ENCODE data around the gene TSSK1B. TPM values are rescaled to one million over a fixed set of nuclear protein-coding genes. Genes with fewer than 3 reads are reported as not detected.
"Not testable (repeated sequence)": the region's sequence is repeated elsewhere in the genome, so short reads cannot be mapped to it uniquely, and the experiment has no call there.

TSSK1B gene
- total RNA-seq, 1 donor from 2014 or later = 0.78 TPM

DNA sequence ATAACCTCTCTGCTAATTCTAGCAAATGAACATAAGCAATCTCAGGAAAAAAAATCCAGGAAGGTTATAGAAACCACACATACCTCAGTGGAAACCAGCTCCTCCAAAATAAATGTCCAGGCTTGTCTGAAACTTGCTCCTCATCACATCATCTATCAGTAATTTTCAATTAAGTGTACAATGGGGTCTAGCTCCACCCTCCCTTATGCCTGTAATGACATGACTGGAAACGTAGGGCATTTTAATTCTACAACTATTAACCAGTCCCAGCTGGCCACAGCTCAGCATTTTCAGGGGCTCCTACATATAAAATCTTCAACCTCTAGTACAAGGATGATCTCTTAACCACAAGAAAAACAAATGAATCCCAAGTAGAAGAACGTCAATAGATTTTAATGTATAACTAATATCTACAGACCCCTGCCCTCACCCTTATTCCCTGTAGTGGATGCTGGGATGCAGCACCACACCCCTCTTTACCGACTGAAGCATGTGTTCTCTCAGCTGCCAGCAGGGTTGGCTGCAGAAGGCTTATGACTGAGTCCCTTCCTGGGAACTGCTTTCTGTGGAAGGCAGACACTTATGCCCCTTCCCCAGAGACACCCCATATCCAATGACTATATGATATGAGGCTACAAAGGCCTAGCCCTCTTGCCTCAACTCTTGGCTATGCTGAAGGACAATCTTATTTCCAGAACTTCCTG is 6.8 kb downstream of the TSSK1B start:
- DNase-seq (ENCODE audit: low spot score in 2 of 2, unreplicated experiment in 2 of 2) = no peak
- TF ChIP-seq, protein P1, sequence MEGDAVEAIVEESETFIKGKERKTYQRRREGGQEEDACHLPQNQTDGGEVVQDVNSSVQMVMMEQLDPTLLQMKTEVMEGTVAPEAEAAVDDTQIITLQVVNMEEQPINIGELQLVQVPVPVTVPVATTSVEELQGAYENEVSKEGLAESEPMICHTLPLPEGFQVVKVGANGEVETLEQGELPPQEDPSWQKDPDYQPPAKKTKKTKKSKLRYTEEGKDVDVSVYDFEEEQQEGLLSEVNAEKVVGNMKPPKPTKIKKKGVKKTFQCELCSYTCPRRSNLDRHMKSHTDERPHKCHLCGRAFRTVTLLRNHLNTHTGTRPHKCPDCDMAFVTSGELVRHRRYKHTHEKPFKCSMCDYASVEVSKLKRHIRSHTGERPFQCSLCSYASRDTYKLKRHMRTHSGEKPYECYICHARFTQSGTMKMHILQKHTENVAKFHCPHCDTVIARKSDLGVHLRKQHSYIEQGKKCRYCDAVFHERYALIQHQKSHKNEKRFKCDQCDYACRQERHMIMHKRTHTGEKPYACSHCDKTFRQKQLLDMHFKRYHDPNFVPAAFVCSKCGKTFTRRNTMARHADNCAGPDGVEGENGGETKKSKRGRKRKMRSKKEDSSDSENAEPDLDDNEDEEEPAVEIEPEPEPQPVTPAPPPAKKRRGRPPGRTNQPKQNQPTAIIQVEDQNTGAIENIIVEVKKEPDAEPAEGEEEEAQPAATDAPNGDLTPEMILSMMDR (IDR thresholded peaks at IDR 0.05; ENCODE audit: unreplicated experiment) = no peak
- Mint-ChIP-seq H3K9me3 (no peaks in the 10 kb centered on the region), H3K36me3 (no peaks in the 10 kb centered on the region), H3K4me1 (peaks cover 4% of the 10 kb centered on the region), H3K27ac (peak overlapping the region; percentile 39), H3K27me3 (ENCODE audit: low read depth) (no peaks in the 10 kb centered on the region), H3K4me3 (no peak overlapping the region)

DNA sequence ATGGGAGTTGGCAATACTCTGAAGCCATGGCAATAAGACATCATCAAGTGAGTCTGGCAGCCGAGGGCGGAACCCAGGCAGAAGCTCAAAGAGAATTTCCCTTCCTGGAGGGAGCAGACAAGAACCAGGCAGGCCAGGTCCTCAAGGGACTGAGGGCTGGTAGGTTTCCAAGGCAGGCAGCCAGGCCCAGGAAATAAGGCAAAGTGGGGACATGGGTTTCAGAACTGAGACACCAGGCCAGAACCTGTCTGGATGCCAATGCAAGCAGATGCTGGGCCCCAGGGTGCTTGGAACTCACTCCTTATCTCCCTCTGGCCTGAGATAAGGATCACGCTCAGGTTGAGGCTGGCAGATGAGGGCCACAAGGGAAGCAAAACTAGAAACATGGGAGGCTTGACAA is 8.9 kb downstream of the TSSK1B start:
- no peak for DNase-seq (ENCODE audit: low spot score in 2 of 2, unreplicated experiment in 2 of 2)
- Mint-ChIP-seq H3K27me3 (ENCODE audit: low read depth) (no peaks in the 10 kb centered on the region), H3K36me3 (no peaks in the 10 kb centered on the region), H3K4me1 (peaks cover 4% of the 10 kb centered on the region), H3K9me3 (no peaks in the 10 kb centered on the region), H3K27ac (no peak overlapping the region), H3K4me3 (no peak overlapping the region)
- TF ChIP-seq, protein P1 (IDR thresholded peaks at IDR 0.05; ENCODE audit: unreplicated experiment) = no peak

DNA sequence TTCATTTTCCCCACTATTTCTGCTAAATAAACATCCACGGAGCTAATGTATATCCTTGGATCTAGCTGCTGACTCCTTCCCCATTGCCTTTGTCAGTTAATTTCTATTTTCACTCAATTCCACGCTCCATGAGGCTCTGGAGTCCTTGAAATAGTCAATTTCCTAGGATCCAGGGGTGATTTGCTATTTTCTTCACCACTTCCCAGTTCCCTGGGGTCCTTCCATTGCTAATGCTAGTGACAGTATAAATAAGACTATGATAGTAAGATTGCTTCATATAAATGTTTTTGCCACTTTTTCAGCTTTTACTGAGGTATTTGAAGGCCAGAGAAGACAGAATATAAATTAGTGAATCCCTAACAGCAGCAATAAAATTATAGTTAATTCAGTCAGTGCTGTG is 13.1 kb downstream of the TSSK1B start:
- Mint-ChIP-seq H3K9me3 (no peaks in the 10 kb centered on the region), H3K27ac (no peak overlapping the region)

DNA sequence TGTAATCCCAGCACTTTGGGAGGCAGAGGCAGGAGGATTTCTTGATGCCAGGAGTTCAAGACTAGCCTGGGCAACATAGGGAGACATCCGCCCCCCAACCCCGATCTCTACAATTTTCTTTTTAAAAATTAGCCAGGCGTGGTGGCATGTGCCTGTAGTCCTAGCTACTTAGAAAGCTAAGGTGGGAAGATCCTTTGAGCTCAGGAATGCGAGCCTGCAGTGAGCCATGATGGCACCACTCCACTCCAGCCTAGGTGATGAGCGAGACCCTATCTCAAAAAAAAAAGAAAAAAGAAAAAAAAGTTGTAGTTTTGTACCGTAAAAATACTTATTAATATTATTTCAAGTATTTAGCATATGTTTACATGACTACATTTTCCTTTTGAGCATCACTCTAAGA is 29.3 kb downstream of the TSSK1B start:
- Mint-ChIP-seq H3K4me1 (peaks cover 3% of the 10 kb centered on the region), H3K27me3 (ENCODE audit: low read depth) (no peaks in the 10 kb centered on the region), H3K27ac (no peak overlapping the region)

More for the DNA sequence above, 13.1 kb downstream of the TSSK1B start:
- Mint-ChIP-seq H3K4me1 (no peaks in the 10 kb centered on the region), H3K4me3 (no peak overlapping the region), H3K27me3 (ENCODE audit: low read depth) (no peaks in the 10 kb centered on the region), H3K36me3 (no peaks in the 10 kb centered on the region)
- TF ChIP-seq, protein P1 (IDR thresholded peaks at IDR 0.05; ENCODE audit: unreplicated experiment) = no peak
- no peak for DNase-seq (ENCODE audit: low spot score in 2 of 2, unreplicated experiment in 2 of 2)

DNA sequence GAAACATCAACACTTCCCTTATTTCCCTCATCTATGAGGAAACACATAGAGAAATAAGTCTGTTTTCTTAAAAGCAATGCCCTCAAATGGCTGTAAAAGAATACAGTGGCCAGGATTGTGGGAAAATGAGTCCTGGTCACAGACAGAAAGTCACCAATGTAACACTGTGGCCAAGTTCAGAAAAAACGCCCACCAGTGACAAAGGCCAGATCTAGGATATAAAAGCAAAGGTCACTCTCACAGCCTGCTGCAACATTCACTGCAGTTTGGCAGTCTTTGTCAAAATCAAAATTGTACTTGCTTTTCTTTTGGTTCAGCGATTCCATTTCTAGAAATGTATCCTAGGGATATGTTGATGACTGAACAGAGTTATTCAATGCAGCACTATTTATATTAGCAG is 30.5 kb downstream of the TSSK1B start:
- Mint-ChIP-seq H3K9me3 (no peaks in the 10 kb centered on the region), H3K4me3 (no peak overlapping the region), H3K4me1 (peaks cover 3% of the 10 kb centered on the region)

More for the DNA sequence above, 29.3 kb downstream of the TSSK1B start:
- H3K4me3 Mint-ChIP-seq = no peak overlapping the region
- peaks cover 4% of the 10 kb centered on the region for H3K9me3 Mint-ChIP-seq
- no peaks in the 10 kb centered on the region for H3K36me3 Mint-ChIP-seq
- TF ChIP-seq, protein P1 (IDR thresholded peaks at IDR 0.05; ENCODE audit: unreplicated experiment) = no peak
- no peak for DNase-seq (ENCODE audit: low spot score in 2 of 2, unreplicated experiment in 2 of 2)

DNA sequence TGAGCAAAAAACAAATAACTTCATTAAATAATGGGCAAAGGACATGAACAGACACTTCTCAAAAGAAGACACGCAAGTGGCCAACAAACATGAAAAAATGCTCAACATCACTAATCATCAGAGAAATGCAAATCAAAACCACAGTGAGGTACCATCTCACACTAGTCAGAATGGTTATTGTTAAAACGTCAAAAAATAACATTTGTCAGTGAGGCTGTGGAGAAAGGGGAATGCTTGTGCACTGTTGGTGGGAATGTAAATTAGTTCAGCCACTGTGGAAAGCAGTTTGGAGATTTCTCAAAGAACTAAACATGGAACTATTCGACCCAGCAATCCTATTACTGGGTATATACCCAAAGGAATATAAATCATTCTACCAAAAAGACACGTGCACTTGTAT is 36.8 kb downstream of the TSSK1B start:
- not testable (repeated sequence) for H3K4me1 Mint-ChIP-seq; H3K36me3 Mint-ChIP-seq; H3K27ac Mint-ChIP-seq; H3K27me3 Mint-ChIP-seq (ENCODE audit: low read depth); DNase-seq (ENCODE audit: low spot score in 2 of 2, unreplicated experiment in 2 of 2); H3K4me3 Mint-ChIP-seq; H3K9me3 Mint-ChIP-seq

More for the DNA sequence above, 30.5 kb downstream of the TSSK1B start:
- H3K27me3 Mint-ChIP-seq (ENCODE audit: low read depth) = no peaks in the 10 kb centered on the region
- H3K36me3 Mint-ChIP-seq = no peaks in the 10 kb centered on the region
- no peak for DNase-seq (ENCODE audit: low spot score in 2 of 2, unreplicated experiment in 2 of 2)
- H3K27ac Mint-ChIP-seq = no peak overlapping the region
- TF ChIP-seq, protein P1 (IDR thresholded peaks at IDR 0.05; ENCODE audit: unreplicated experiment) = no peak
